ENCODE results near the gene TRHDE.

TRHDE gene

GRCh38 chr12:72273851-72274351, 1.7 kb downstream of the TRHDE start:
- Histone ChIP-seq H3K4me2 (ENCODE audit: low read length) (no peak overlapping the region), H3K4me3 (ENCODE audit: low read depth, low read length, poor library complexity, severe bottlenecking) (no peak overlapping the region), H3K9ac (ENCODE audit: low read length) (no peak overlapping the region), H3K27ac (ENCODE audit: low read depth, low read length, poor library complexity, severe bottlenecking) (no peak overlapping the region), H3K9me2 (ENCODE audit: low read depth, low read length) (no peaks in the 10 kb centered on the region), H4K20me1 (ENCODE audit: insufficient read depth, low read length) (no peaks in the 10 kb centered on the region), H3K27me3 (ENCODE audit: insufficient read depth, low read length) (no peaks in the 10 kb centered on the region), H3K9me3 (ENCODE audit: low read length) (no peaks in the 10 kb centered on the region), H3K36me3 (ENCODE audit: insufficient read depth, low read length) (no peaks in the 10 kb centered on the region), H3F3A (ENCODE audit: insufficient read depth, low read length) (no peaks in the 10 kb centered on the region), H2AFZ (ENCODE audit: low read length) (no peak overlapping the region), H3K79me2 (ENCODE audit: insufficient read depth, low read length) (no peaks in the 10 kb centered on the region), H3K4me1 (ENCODE audit: insufficient read depth, low read length, severe bottlenecking) (no peaks in the 10 kb centered on the region)
- no peak for TF ChIP-seq CTCF (IDR thresholded peaks at IDR 0.05; ENCODE audit: low read length)

DNA sequence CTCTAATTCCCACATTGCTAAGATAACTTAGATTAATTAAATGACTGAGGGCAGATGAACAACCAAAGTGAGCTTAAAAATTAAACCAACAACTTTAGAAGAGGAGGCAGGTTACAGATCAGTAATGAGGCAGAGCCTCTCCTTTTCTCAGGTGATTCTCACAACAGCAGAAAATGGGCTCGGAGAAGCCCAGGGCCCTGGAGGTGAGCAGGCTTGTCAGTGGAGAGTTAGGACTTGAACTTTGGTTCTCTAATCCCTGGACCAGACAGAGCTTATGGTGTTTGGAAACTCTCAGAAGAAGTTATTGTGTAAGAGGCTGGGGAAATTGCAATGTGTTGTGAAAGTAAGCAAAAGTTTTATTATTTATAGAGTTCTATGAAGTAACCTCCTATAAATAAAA, 2.8 kb downstream of the TRHDE start:
- Histone ChIP-seq H3K36me3 (ENCODE audit: insufficient read depth, low read length) (no peaks in the 10 kb centered on the region), H3K4me2 (ENCODE audit: low read length) (no peak overlapping the region), H3K9ac (ENCODE audit: low read length) (no peak overlapping the region), H3K9me3 (ENCODE audit: low read length) (no peaks in the 10 kb centered on the region), H3K9me2 (ENCODE audit: low read depth, low read length) (no peaks in the 10 kb centered on the region), H3K4me1 (ENCODE audit: insufficient read depth, low read length, severe bottlenecking) (no peaks in the 10 kb centered on the region), H3K27me3 (ENCODE audit: insufficient read depth, low read length) (no peaks in the 10 kb centered on the region), H2AFZ (ENCODE audit: low read length) (no peak overlapping the region), H4K20me1 (ENCODE audit: insufficient read depth, low read length) (no peaks in the 10 kb centered on the region), H3K4me3 (ENCODE audit: low read depth, low read length, poor library complexity, severe bottlenecking) (no peak overlapping the region), H3K79me2 (ENCODE audit: insufficient read depth, low read length) (no peaks in the 10 kb centered on the region), H3F3A (ENCODE audit: insufficient read depth, low read length) (no peaks in the 10 kb centered on the region), H3K27ac (ENCODE audit: low read depth, low read length, poor library complexity, severe bottlenecking) (no peak overlapping the region)
- TF ChIP-seq EZH2 (IDR thresholded peaks at IDR 0.05; ENCODE audit: borderline replicate concordance, low read length) (no peak), CTCF (IDR thresholded peaks at IDR 0.05; ENCODE audit: low read length) (no peak)

GRCh38 chr12:72275526-72275925, 3.4 kb downstream of the TRHDE start:
- no peak for TF ChIP-seq CTCF (IDR thresholded peaks at IDR 0.05; ENCODE audit: low read length)
- TF ChIP-seq EZH2 (IDR thresholded peaks at IDR 0.05; ENCODE audit: borderline replicate concordance, low read length) = no peak
- Histone ChIP-seq H3K9me2 (ENCODE audit: low read depth, low read length) (no peaks in the 10 kb centered on the region), H3F3A (ENCODE audit: insufficient read depth, low read length) (no peaks in the 10 kb centered on the region), H3K4me3 (ENCODE audit: low read depth, low read length, poor library complexity, severe bottlenecking) (no peak overlapping the region), H3K9ac (ENCODE audit: low read length) (no peak overlapping the region), H3K27ac (ENCODE audit: low read depth, low read length, poor library complexity, severe bottlenecking) (no peak overlapping the region), H3K4me2 (ENCODE audit: low read length) (no peak overlapping the region), H3K27me3 (ENCODE audit: insufficient read depth, low read length) (no peaks in the 10 kb centered on the region), H3K79me2 (ENCODE audit: insufficient read depth, low read length) (no peaks in the 10 kb centered on the region), H2AFZ (ENCODE audit: low read length) (no peak overlapping the region), H3K9me3 (ENCODE audit: low read length) (no peaks in the 10 kb centered on the region), H3K36me3 (ENCODE audit: insufficient read depth, low read length) (no peaks in the 10 kb centered on the region), H3K4me1 (ENCODE audit: insufficient read depth, low read length, severe bottlenecking) (no peaks in the 10 kb centered on the region), H4K20me1 (ENCODE audit: insufficient read depth, low read length) (no peaks in the 10 kb centered on the region)

Data from OCI-LY1 (cell line).